HG03103 (cell line): ENCODE measurements around the gene GALNT2.

Experiments
- ATAC-seq: cut with Tn5 transposase; IDR thresholded peaks from one replicate; pipeline ENCODE4 v1.9.1; 2021; ENCODE audit warnings: low read depth; ENCODE audit not compliant: unreplicated experiment

The GALNT2 gene

GRCh38 chr1:230141797-230142607 lies 75.0 kb downstream of the GALNT2 start:
- no peak for ATAC-seq

- ATAC-seq: no peak
These were observed 75.7 kb downstream of the GALNT2 start for GRCh38 chr1:230142608-230143210.

- no peak for ATAC-seq
These were observed 76.5 kb downstream of the GALNT2 start for GRCh38 chr1:230143534-230143933.

GRCh38 chr1:230144010-230144614 lies 77.1 kb downstream of the GALNT2 start:
- ATAC-seq: no peak

- no peak for ATAC-seq
These were observed 77.9 kb downstream of the GALNT2 start for GRCh38 chr1:230144758-230145504.

- ATAC-seq: no peak
These were observed 78.5 kb downstream of the GALNT2 start for GRCh38 chr1:230145505-230145899.

- ATAC-seq: no peak
These were observed 79.0 kb downstream of the GALNT2 start for GRCh38 chr1:230145953-230146476.

GRCh38 chr1:230146709-230147108 lies 79.7 kb downstream of the GALNT2 start:
- no peak for ATAC-seq

GRCh38 chr1:230147253-230148125 lies 80.5 kb downstream of the GALNT2 start:
- ATAC-seq: no peak

- no peak for ATAC-seq
These were observed 81.2 kb downstream of the GALNT2 start for GRCh38 chr1:230148126-230148652.

- ATAC-seq: no peak
These were observed 81.9 kb downstream of the GALNT2 start for GRCh38 chr1:230148768-230149469.

- ATAC-seq: peak; percentile 50
These were observed 82.9 kb downstream of the GALNT2 start for GRCh38 chr1:230149751-230150584.

- ATAC-seq: no peak
These were observed 83.6 kb downstream of the GALNT2 start for GRCh38 chr1:230150615-230151014.

GRCh38 chr1:230151924-230152468 lies 85.0 kb downstream of the GALNT2 start:
- no peak for ATAC-seq

GRCh38 chr1:230152999-230153398 lies 86.0 kb downstream of the GALNT2 start:
- no peak for ATAC-seq

- no peak for ATAC-seq
These were observed 86.7 kb downstream of the GALNT2 start for GRCh38 chr1:230153641-230154296.

GRCh38 chr1:230155021-230155420 lies 88.0 kb downstream of the GALNT2 start:
- no peak for ATAC-seq
